Smooth muscle cell of the brain vasculature (primary cell): ENCODE measurements around the gene COMMD1.
"Not testable (repeated sequence)": the region's sequence is repeated elsewhere in the genome, so short reads cannot be mapped to it uniquely, and the experiment has no call there.

Experiments used
- DNase-seq: peaks from one replicate; pipeline ENCODE4 v3.0.0-alpha.2; 2012; ENCODE audit warnings: low read depth, low spot score

COMMD1 gene

DNA sequence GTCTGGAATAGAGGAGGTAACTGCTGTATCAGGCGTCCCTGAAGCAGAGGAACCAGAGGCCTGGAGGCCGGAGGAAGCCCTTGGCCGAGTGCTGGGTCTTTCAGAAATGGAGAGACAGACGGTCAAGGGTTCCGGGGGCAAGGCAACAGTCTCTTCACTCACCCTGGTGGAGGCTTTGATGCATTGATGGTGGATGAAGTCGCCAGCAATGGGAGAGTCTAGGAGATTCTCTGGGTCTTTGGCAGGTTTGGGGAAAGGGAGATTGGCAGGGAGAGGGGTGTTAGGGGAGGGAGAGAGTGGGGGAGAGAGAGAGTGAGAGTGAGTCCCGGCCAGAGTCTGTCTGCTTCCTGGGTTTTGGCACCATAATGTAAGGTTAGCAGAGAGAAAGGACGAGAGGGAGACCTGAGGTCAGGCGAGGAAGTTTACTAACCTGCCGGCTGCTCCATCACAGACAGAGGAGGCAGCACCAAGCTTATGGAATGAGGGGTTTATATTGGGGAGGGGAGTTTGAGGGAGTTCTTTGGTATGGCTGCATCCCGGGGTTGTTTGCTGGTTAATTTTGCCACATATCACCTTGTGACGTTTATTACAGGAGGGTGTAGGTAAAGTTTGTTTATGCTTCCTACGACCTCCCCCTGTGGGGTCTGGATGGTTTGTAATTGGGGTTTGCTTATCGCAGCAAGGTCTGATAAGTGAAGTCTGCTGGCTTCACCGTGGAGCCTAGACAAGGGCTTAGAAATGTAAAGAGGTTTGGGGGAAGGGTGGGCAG is 19.6 kb downstream of the COMMD1 start:
- DNase-seq, result no peak

DNA sequence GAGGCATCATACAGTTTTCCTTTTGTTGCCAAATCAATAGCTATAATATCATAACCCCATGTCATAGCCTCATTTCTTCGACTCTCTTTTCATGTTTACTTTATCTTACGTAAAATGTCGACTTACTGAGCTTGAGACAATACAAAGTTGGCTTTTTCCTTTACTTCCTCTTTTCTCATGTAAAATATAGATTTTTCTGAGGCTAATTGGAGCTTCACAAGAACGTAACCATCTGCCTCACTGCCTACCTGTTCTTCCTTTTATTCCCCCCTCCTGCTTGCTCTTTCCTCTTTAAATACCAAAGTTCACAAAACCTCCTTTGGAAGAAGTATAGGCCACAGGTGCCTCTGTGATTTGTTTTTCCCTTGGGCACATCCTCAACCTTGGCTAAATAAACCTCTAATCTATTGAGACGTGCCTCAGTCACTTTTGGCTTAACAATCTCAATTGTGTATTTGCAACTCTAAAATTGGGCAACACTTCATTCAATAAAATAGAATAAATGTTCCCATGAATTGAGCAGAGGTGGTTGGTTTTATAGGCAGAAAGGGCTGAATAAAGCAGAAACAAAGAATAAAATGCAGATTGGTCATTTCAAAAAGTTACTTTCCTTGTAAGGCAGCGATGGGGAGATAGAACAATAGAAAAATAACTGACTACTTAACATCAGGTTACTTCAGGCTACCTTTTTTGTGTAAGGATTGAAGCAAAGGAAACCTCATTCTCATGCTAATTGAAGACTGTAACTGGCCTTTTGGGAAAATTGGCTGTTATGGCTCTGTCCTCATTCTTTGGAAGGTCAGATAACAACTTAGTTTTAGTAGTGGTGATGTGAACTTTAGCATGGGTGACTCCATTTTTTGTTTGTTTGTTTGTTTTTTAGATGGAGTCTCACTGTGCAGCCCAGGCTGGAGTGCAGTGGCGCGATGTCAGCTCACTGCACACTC is 21.3 kb downstream of the COMMD1 start:
- no peak for DNase-seq

DNA sequence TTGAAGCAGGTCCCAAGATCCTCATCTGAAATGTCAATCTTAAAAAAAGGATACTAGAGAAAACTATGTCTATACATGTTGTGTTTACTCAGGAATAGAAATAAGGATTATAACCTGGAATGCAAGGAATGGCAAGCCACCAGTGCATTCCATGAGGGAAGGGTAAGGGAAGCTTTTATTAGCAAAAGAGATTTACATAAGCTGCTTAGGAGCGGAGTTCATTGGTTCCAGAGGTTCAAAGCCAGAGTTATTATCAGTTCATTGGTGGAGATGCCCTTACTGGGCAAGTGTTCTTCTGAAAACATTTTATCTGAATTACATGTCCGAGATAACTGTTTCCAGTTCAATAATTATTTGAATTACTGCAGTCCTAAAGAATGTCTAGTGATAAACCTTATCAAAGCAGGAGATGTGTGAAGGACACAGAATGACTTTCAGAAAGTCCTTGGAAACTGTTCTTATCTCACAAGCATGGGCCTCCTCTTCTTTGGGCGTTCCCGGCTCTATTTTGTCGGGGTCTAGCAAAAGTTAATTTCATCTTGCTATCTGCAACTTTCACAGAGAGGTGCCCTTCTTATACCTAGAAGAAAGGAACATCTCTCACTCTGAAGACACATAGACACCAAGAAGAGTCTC is 23.5 kb downstream of the COMMD1 start:
- no peak for DNase-seq

DNA sequence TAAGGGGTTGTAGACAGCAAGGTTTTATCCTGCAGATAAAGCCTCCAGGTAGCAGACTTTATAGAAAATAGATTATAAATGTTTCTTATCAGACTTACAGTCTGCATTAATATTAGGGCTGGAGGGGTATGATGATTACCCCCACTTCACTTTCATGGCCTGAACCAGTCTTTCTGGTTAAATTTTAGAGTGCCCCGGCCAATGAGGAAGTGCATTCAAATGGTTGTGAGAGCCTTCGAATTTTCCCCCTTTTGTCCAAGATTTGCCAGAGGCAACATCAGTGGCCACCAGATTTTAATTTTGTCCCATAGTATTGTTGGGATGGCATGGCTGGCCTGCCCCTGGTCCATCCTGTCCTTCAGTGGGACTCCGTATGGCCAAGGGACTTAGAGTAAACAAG is 31.6 kb downstream of the COMMD1 start:
- DNase-seq, result no peak

DNA sequence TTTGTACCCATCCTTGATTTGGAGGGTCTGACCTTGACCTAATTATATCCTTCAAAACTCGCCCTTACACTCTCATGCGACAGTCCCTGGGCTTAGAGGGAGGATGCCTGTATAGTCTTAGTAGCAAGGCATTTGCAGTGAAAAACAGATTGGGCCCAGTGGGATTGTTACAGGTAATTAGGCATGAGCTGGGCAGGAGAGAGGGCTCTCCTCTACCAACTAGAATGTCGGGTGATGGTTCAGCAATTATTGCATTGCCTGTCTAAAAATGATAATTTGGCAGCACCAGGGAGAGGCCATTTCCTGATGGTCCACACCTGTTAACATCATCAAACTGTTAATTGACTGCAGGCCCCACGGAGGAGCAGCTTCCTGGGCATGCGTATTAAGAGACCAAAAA is 32.4 kb downstream of the COMMD1 start:
- DNase-seq, result no peak

DNA sequence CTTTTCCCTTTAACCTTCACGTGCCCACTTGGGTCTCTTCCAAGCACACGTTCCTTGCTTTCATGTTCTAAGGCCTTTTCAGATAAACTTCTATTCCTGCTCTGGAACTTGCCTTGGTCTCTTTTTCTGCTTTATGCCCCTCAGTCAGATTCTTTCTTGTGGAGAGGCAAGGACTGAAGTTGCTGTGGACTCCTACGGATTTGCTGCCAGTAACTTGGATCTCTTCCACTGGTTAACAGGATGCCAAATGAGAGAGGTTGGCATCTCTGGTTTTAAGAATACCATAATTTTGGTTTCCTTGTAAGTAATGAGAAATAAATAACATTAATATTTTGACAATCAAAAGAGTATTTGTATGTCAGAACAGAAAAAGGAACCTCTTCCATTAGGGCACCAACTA is 33.0 kb downstream of the COMMD1 start:
- DNase-seq, result no peak

DNA sequence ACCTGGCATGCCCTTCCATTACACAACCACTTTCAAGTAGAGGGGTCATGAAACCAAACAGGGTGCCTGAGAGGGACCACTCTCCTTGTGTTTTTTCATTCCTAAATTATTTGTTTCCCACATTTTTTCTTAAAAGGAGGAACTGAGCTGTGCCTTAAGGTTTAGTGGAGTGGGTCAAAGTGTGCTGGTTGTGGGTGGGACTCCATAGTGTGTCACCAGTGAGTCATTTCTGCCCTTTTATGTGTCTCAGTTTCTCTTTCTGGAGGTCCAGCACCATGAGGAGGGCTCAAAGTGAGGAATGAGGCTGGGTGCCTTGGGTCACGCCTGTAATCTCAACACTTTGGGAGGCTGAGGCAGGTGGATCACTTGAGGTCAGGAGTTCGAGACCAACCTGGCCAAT is 37.8 kb downstream of the COMMD1 start:
- no peak for DNase-seq

DNA sequence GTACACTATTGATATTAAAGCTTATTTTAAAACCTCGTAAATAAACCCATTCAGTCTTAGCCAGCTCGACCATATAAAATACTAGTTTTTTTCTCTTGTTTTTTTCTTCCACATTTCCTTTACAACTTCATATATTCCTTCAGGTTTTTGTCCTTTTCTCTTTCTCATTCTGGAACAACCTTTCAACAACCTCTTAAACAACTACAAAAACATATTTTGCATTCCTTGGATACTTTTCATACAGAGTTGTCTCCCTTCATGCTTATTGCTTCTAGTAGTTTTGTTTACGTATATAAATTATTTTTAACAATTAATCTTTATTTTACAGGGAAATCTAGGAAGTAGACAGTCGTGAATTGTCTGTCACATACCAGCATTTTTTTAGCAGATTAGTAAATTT is 41.2 kb downstream of the COMMD1 start:
- DNase-seq, result no peak

DNA sequence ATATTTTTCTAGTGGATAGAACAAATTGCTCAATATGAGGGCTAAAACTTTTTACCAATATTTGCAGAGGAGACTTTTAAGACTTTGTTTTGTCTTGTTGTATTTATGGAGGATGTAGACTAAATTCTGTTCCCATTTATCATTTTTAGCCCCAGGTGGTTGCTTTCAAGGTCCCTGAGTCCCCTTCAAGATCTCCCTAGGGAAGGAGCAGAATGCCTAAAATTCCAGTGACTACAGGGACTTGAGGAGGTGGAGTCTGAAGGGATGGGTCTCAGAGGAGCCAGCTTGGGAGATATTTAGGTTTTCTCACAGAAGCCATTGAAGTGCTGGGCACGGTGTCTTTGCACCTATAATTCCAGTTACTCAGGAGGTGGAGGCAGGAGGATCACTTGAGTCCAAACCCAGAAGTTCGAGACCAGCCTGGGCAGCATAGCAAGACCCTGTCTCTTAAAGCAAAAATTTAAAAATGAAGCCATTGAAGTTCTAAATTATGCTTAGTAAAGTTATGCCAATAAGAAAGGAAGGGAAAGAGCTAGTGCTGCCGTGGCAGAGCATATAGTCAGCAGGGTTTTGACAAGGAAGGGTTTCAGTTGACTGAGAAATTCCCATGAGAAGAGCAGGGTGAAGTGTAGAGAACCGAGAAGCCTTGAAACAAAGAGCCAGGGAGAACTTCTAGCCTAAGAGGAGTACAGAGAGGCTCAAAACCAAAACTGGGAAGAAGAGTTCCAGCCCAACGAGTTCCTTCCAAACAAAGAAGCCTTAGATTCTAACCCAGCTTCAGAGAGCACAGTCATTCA is 43.4 kb downstream of the COMMD1 start:
- DNase-seq, result no peak

DNA sequence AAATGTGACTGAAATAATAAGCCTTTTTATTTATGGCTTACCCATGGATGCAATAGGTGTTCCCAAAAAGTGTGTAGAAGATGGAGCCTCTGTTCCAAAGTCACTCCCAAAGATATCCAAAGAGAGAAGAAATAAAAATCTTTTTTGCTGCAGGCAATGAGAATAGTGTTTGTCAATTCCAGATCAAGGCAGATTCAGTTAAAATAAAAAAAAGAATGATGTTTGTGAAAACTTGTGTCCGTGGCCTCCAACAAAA is 43.9 kb downstream of the COMMD1 start:
- DNase-seq, result no peak

DNA sequence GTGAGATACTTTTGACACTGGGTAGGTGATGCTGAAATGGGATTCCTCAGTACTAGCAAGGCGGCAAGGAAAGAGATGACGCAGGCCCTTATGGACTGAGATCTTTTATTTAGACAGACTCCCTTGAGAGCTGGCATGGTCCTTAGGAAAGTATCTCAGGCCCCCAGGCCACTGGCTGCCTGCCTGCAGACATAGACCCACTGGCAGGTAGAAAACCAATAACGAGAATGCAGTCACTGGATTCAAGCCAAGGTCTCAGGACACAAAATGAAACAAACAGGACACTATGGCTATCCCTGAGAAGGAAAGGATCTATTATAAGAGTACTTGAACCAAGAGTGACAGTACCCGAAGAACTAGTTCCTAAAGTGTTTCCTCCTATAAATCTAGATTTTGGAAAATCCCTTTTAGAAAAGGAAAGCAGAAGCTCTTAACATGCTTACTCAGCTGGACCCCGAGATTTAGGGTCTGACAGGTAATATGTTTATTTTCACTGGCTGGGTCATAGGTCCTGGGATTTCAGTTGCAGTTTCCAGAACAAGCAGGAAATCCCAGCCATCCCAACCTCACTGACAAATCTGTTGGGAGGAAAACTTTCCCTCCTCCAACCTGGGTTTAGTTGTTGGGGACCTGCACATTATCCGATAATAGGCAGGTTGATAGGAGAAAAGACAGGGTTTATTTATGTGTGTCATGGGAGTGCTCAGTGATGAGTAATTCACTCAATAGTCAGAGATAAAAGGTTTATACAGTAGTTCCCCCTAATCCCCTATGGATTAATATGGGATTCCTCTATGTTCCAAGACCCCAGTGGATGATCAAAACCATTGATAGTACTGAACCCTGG is 44.5 kb downstream of the COMMD1 start:
- no peak for DNase-seq

DNA sequence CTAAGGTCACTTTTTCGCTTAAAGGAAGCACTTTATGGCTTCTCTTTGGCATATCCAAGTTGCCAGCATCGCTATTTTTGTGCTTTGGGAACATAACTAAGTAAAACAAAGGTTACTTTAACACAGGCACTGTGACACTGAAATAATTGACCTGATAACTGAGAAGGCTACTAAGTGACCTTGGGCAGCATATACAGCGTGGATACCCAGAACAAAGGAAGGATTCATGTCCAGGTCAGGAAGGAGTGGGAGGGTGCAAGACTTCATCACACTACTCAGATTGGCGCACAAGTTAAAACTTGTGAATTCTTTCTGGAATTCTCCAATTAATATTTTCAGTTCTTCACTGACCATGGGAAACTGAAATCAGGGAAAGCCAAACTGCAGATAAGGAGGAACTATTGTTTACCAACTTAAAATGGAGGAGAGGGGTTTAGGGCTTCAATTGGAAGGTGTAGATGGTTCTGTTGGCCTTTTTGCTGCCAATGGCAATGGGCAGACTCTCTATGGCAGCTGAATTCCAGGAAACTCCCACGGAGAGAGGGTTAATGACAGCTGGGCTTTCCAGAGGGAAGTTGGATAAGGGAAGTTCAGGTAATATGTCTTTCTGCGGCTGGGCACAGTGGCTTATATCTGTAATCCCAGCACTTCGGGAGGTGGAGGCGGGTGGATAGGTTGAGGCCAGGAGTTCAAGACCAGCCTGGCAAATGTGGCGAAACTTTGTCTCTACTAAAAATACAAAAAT is 45.3 kb downstream of the COMMD1 start:
- no peak for DNase-seq

DNA sequence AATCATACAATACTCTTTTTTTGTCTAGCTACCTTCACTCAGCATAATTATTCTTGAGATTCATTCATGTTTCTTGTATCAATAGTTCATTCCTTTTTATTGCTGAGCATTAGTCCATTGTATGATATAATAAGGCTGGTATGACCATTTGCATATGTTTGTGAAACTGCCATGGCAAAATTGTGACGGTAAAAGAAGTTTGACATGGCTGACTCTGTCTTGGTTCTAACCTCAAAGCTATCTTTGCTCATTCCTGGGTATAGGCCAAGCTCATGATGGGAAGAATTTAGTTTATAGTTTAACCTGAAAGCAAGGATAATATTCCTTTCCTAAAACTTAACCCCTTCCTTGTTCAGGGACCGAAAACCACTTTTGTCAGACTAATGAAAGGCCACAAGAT is 46.4 kb downstream of the COMMD1 start:
- DNase-seq, result no peak

DNA sequence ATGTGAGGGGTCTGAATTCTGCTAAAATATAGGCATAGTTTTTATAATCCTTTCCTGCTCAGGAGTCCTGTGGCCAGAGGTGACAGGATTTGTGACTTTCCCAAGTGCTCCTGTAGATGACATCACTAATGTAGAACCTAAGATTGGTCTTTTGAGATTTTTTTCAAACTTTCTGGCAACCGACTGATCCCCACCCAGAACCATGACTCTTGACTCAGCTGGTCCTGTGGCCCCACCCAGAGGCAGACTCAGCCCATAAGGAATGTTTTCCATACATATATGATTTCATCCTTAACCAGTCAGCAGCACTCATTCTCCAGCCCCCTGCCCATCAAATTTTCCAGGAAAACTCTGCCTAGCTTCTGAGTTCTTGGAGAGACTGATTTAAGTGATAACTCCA is 46.8 kb downstream of the COMMD1 start:
- no peak for DNase-seq

DNA sequence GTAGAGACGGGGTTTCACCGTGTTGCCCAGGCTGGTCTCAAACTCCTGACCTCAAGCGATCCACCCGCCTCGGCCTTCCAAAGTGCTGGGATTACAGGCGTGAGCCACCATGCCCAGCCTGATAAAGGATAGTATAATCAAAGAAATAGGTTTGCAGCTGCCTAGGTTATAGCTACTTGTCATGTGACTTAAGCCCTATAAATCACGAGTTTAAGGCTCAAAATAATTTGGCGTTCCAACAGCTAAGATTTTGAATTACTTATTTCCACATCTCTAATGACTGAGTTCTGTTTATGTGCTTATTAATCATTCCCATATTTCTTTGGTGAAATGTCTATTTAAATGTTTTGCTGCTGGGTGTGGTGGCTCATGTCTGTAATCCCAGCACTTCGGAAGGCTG is 49.4 kb downstream of the COMMD1 start:
- DNase-seq, result not testable (repeated sequence)

DNA sequence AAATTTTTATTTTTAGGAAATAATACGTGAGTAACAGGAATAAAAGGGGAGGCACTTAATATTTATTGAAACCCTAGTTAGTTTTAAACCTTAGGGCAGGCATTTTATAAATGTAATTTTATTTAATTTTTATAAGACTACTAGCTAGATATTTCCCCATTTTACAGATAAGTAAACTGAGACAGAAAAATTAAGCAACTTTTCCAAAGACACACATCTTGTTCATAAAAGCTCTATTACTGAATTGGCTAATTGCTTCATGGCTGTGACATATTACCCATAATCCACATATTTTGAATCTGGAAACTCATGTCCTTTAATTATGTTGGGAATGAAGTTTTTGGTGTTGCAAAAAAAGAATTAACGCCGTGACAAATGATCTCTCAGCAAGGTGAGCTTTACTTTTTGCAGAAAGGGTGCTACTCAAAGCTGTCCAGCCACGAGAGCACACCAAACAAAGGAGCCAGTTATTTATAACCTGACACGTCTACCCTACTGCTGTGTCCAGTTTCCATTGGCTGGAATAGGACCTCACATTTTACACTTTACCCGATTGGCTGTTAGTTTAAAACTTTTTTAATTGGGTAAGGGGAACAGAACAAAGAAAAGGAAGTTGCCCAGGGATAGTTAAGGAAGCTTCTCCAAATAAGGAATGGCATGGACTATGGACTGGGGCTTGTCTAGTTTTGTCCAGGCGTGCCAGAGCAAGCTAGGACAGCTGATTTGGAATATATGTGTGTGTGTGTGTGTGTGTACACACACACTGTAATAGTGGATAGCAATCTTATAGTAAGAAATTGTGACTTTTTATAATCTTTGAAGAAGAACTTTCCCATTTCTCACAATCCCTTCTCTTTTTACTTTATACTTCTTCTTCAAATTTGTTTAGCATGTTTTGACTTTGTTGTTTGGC is 54.2 kb downstream of the COMMD1 start:
- no peak for DNase-seq

DNA sequence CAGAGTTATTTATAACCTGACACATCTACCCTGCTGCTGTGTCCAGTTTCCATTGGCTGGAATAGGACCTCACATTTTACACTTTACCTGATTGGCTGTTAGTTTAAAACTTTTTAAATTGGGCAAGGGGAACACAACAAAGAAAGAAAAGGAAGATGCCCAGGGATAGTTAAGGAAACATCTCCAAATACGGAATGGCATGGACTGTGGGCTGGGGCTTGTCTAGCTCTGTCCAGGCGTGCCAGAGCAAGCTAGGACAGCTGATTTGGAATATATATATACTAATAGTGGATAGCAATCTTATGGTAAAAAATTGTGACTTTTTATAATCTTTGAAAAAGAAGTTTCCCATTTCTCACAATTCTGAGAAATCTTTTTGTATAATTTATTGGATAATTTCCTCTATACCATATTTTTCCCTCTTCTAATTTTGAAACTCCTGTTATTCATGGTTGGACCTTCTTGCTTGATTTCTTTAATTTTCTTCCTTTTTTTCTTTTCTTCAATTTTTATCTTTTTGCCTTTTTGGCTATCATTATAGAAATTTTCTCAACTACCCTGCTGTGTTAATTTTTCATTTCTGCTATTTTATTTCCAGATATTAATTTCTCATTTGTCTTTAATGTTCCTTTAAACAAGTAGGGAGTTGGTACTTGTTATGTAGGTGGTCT is 55.9 kb downstream of the COMMD1 start:
- DNase-seq, result no peak

DNA sequence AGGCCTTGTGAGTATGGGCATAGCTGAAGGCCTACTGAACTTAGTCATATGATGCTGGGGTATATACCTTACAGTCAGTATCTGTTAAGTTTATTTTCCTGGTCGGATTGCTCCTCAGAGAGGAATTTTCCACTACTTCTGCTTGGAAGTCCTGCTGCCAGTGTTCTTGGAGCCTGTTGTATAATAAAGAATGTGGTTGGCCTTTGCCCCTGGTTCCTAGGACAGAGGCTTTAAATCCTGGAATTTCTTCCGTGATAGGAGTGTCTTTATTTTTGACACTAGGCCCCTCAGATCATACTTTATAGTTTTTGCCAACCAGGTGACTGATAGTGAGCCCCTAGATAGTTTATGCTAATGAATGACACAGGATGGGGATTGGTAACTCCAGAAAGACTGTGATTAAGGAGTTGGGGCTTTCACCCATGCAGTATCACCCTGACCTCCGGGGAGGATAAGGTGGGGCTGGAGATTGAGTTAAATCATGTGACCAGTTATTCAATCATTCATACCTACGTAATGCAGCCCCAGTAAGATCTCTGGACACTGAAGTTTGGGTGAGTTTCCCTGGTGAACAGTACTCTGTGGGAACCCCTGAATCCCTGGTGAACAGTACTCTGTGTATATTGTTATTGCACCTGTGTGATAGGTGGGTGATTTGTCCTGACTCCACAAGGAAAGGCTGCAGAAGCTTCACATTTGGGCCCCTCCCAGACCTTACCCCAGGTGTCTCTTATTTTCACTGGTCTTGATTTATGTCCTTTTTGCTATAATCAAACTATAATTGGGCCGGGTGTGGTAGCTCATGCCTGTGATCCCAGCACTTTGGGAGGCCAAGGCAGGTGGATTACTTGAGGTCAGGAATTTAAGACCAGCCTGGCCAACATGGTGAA is 56.9 kb downstream of the COMMD1 start:
- no peak for DNase-seq
